ENCODE measurements around the gene ZNF727. TPM values are rescaled to one million over a fixed set of nuclear protein-coding genes. Genes with fewer than 3 reads are reported as not detected.
"Not testable (repeated sequence)": the region's sequence is repeated elsewhere in the genome, so short reads cannot be mapped to it uniquely, and the experiment has no call there.

Gene ZNF727
- total RNA-seq: 0.30 TPM

- DNase-seq (ENCODE audit: low spot score) (peak; percentile 58), ATAC-seq (peak; percentile 86)
These were observed at the start of gene ZNF727 for GRCh38 chr7:64045301-64046040. ZNF727 (plus strand) TSS chr7:64045434; CDS start chr7:64045622, 188 bp downstream.

GRCh38 chr7:63998549-63998948, 46.7 kb upstream of the ZNF727 start, which contains the start of gene ZNF722:
ZNF722 (plus strand) TSS chr7:63998849; CDS start chr7:63998962, 113 bp downstream.
- ATAC-seq (no peak), DNase-seq (ENCODE audit: low spot score) (no peak)

DNA sequence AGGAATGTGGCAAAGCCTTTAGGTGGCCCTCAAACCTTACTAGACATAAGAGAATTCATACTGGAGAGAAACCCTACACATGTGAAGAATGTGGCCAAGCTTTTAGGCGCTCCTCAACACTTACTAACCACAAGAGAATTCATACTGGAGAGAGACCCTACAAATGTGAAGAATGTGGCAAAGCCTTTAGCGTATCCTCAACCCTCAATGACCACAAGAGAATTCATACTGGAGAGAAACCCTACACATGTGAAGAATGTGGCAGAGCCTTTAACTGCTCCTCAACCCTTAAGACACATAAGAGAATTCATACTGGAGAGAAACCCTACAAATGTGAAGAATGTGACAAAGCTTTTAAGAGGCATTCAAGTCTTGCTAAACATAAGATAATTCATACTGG, 29.7 kb upstream of the ZNF727 start:
- not testable (repeated sequence) for ATAC-seq; DNase-seq (ENCODE audit: low spot score)

DNA sequence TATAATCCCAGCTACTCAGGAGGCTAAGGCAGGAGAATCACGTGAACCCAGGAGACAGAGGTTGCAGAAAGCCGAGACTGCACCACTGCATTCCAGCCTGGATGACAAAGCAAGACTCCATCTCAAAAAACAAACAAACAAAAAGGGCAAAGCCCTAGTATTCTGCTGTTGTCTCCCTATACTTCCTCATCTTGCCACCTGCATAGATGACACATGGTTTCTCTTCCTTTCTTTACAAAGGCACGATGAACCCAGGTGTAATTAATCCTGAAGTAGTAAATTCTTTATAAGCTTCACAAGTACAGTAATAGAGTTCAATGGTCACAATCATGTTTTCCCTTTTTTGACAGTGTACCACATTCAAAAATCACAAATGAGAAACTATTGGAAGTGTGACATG, 9.8 kb upstream of the ZNF727 start:
- no peak for DNase-seq (ENCODE audit: low spot score)
- ATAC-seq: no peak

- no peak for DNase-seq (ENCODE audit: low spot score)
- peak; percentile 44 for ATAC-seq
These were observed 8.1 kb upstream of the ZNF727 start for GRCh38 chr7:64037095-64037494.

DNA sequence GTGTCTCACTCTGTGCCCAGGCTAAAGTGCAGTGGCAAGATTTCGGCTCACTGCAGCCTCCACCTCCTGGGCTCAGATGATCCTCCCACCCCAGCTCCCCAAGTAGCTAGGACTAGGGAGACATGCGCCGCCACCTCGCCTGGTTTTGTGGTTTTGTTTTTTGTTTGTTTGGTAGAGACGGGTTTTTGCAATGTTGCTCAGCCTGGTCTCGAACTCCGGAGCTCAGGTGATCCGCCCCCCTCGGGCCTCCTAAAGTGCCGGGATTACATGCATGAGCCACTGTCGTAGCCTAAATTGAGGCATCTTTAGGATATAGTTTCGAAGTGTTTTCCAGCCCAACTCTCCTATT, 781 bp downstream of the ZNF727 start:
- ATAC-seq: no peak
- DNase-seq (ENCODE audit: low spot score): no peak

GRCh38 chr7:64077837-64078698, 32.8 kb downstream of the ZNF727 start:
- not testable (repeated sequence) for ATAC-seq; DNase-seq (ENCODE audit: low spot score)

DNA sequence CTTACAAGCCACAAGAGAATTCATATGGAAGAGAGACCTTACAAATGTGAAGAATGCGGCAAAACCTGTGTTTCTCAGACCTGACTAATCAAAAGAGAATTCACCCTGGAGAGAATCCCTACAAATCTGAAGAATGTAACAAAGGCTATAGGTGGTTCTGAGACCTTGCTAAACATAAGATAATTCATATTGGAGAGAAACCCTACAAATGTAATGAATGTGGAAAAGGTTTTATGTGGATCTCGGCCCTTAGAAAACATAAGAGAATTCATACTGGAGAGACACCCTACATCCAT, 33.4 kb downstream of the ZNF727 start:
- no peak for ATAC-seq
- no peak for DNase-seq (ENCODE audit: low spot score)

- ATAC-seq (no peak), DNase-seq (ENCODE audit: low spot score) (no peak)
These were observed 42.3 kb downstream of the ZNF727 start for GRCh38 chr7:64087501-64087900.

GRCh38 chr7:64088863-64089262, 43.6 kb downstream of the ZNF727 start:
- ATAC-seq: not testable (repeated sequence)

More at GRCh38 chr7:64088863-64089262, 43.6 kb downstream of the ZNF727 start:
- DNase-seq (ENCODE audit: low spot score): not testable (repeated sequence)

Other genes with a start within 250 kb of the ZNF727 start
- not detected for gene ZNF722, start 46.6 kb upstream of the ZNF727 start, total RNA-seq
- not detected for gene ZNF735, start 161.8 kb downstream of the ZNF727 start, total RNA-seq
- not detected for gene ZNF679, start 183.0 kb downstream of the ZNF727 start, total RNA-seq

All from left lobe of liver (tissue), 2 donors.